Islet of Langerhans (tissue), 1 donor: ENCODE measurements around the gene HLA-DPB1.

ENCODE experiments used
- FAIRE-seq: peaks from one replicate; lab custom pipeline; 2011; peaks lifted over from hg19 to GRCh38; lab: Jason Lieb, UNC

Gene HLA-DPB1

DNA sequence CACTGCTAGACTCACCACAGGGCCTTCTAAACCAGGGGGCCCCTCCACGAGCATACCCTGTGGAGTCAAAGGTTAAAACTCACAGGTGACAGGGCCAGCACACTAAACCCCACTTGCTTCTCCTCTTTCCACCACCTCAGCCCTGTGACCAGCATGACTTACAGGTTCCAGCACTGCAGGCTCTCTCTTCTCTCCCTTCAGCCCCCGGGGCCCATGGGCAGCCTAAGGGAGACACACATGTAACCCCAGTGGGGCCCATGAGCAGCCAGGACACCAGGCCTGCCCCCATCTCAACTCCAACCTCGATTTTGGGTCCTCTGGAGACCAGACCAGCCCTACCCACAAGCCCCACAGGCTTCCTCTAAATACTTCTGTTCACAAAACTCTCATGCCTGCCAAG is 28.0 kb downstream of the HLA-DPB1 start:
- FAIRE-seq = no peak

DNA sequence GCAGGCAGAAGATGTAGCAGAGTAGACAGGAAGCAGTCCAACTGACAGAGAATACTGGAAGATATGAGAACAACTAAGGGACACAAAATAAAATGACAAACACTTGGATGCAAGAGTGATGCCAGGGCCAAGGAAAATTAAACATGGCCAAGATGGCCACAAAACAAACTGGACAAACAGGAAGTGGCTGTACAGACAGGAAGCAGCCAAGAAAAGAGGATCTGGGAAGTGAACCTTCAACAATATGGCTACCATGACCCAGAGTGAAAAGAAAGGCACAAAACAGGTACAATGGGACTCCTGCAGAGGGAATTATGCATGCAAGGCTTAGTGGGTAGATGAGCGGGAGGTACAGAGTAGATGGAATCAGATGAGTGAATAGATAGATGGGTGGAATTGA is 29.1 kb downstream of the HLA-DPB1 start:
- FAIRE-seq = no peak

DNA sequence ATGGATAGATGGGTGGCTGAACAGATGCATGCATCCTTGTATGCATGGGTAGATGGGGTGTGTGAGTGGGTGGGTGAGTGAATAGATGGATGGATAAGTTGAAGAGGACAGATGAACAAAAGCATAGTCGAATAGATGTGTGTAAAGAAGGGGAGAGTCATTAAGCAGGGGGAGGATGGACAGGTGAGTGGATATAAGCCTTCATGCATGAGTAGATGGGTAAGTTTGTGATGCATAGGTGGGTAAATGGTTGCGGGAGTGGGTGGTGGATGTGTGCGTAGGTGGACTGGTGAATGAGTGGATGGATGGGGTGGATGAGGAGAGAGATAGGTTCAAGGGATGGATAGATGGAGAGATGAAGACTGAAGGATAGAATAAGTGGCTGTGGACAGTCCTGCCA is 29.6 kb downstream of the HLA-DPB1 start:
- no peak for FAIRE-seq

DNA sequence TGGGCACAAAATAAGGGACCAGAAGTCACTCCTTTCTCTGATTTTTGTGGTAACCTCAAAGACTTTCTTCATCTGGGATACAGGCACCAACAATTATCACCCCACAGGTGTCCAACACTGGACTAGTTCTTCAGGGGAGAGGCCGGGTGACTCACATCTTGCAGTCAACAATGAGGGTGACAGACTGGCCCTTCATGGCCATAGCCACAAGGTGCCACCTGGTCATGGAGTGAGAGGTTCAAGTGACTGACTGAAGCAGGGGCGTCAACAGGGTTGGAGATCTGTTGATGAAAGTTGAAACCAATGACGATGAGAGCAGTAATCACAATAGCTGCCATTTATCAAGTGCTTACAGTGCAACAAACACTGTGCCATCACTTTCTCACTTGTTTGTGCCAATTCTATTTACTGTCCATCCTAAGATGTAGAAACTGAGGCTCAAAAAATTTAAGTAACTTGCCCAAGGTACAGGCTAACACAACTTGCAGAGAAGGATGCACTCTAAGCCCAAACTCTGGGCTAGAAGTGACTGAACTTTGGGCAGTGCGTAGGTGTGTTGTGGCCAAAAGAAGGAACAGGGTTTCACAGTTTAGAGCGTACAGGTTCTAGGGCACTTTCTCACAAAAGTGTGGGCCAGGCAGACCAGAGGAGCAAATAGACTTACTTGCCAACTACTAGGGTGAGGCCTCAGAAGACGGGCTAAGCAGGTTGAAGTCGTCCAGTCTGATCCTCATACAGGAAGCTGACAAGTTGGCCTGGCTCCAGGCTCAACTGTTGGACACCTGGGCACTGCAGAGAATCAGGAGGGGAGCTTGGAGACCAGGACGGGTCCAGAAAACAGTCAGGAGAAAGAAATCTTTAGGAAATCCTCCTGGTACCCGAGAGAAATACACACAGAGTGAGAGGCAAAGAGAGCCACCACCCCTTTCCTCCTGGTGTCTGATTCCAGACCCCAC is 30.4 kb downstream of the HLA-DPB1 start:
- FAIRE-seq = no peak

DNA sequence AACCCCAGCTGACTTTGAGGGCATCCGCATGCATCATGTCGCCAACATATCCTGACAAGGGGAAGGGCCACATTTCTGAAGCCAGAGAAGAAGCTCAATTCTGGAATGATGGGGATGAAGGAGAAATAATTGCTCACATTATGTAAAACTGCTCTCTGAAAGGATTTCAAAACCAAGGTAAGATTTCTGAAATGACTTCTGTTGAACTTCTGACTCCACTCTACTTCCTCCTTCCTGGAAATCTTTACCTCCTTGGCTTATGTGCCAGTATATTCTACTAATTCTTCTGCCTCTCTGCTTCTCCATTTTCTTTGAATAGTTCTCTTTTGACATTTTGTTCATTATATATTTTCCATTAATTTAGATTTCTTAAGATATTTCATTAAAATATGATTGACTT is 31.9 kb downstream of the HLA-DPB1 start:
- no peak for FAIRE-seq

DNA sequence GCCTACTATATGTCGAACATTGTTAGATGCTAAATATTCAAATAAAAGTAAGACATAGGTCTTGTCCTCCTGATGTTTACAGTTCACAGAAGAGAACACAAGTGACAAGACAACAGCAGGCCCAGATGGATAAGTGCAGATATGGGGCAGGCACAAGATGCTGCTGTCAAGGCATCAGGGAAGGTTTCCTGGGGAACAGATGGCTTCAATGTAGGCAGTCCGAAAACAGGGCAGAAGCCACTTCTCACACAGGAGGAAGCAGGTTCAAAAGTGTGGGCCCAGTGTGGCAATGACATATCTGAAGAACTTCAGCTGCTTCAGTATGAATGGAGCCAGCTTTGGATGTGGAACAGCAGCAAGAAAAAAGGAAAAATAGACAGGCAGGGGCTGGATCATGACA is 32.5 kb downstream of the HLA-DPB1 start:
- no peak for FAIRE-seq

DNA sequence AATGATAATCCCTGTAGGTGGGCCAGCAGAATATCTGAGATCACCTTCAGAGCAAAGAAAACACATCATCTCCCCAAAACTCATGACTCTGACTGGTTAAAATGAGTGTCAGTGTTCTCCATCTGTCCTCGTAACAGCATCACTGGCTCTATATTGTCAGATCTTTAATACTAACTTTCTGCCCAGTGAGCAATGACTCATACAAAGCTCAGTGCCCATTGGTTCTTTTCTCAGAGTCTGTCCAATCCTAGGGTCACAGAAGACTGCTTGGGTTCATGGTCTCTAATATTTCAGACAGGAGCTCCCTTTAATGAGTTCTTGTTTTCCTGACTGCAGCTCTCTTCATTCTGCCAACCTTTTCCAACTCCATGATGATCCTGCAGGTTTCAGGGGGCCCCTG is 36.4 kb downstream of the HLA-DPB1 start:
- FAIRE-seq = peak; percentile 99

DNA sequence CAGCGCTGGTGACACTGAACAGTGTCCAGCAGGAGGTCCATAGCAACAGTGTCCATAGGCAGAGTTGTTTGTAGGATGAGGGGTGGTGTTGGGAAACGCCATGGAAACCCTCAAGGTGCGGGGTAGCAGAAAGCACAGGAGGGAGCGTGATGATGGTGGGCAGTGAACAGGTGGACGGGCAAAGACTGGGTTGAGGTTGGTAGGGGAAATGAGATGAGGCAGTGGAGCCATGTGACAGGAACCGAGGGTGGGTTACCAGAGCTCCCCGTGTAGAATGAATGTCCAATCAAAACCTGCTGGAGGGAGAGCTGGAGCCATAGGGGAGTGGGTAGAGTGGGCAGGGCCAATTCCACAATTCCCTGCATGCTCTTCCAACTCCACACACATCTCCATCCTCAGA is 38.0 kb downstream of the HLA-DPB1 start:
- no peak for FAIRE-seq

DNA sequence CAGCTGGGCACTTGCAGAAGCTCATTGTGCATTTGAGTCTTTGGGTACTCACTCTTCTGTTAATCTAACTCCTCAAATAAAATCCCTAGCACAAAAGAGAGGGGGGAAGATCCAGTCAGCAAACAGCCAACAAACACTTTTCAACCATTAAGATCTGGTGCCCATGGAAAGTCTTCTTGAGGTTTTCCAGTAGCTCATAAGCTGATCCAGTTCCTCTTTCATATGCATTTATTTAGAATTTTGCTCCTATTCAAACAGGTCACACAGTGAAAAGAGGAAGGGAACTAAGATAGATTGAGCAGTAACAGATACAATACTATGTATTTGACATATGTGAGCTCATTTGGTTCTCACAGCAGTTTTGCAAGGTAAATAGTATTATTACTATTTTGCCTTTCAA is 38.6 kb downstream of the HLA-DPB1 start:
- no peak for FAIRE-seq

DNA sequence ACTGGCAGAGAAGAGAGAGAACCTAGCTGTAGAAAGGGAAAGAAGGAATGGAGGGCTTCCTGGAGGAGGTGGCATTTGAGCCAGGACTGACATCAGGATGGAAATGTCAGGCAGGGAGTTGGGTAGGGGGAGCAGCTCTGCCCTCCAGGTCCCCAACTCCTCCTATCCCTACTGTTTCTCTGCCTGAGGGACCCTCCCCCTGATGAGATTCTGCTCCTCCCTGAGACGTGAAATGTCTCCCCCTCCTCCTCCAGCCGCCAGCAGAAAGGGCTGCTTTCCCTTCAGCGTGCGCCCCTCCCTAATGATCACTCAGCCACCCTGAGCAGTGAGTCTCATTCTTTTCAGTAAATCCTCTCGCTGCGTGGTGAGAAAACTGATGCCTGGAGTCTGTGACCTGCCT is 40.6 kb downstream of the HLA-DPB1 start:
- no peak for FAIRE-seq

DNA sequence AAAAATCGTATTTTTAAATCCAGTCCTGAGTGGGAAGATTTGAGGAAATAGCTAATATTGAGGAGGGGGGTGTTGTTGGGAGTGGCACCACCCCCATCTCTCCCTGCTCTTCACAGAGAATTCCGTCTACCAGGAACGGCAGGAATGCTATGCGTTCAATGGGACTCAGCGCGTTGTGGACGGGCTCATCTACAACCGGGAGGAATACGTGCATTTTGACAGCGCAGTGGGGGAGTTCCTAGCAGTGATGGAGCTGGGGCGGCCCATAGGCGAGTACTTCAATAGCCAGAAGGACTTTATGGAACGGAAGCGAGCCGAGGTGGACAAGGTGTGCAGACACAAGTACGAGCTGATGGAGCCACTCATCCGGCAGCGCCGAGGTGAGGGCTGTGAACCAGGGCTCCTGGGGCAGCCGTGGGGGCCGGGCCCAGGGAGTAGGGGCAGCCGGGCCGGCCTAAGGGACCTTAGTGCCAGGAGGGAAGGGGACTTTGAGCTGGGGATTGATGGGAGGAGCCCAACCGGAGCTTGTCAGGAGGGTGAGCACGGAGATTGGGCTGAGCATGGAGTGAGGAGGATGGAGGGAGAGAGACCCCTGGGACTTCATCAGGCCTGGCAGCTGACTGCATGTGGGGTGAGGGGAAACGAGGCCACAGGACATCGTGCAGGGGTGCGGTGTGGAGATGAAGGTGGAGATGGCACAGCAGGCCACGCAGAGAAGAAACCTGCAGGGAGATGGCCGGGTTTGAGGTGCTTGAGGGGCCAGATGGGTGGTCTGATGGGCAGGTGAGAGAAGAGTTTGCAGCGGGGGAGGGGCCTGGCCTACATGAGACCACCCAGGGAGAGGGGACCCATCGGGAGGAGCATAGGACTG is 41.3 kb downstream of the HLA-DPB1 start:
- FAIRE-seq = no peak

DNA sequence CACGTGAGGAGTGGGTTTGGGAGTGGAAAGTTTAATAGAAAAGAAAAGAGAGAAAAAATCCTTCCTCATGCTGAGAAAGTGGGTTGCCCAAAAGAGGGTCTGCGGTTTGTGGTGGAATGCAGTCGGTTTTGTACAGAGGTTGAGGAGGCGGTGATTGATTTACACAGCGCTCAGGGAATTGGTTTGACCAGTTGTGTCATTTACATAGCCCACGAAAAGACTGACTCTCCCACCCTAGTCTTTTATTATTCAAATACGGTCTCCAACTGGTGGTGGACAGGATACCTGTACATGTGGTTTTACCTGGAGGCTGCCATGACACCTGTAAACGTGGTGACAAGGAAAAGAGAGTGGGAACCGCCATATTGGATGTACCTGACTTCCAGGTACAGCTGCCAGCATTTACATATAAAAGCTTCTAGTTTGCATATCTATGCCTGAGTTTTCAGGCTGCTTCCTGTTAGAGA is 42.1 kb downstream of the HLA-DPB1 start:
- no peak for FAIRE-seq

DNA sequence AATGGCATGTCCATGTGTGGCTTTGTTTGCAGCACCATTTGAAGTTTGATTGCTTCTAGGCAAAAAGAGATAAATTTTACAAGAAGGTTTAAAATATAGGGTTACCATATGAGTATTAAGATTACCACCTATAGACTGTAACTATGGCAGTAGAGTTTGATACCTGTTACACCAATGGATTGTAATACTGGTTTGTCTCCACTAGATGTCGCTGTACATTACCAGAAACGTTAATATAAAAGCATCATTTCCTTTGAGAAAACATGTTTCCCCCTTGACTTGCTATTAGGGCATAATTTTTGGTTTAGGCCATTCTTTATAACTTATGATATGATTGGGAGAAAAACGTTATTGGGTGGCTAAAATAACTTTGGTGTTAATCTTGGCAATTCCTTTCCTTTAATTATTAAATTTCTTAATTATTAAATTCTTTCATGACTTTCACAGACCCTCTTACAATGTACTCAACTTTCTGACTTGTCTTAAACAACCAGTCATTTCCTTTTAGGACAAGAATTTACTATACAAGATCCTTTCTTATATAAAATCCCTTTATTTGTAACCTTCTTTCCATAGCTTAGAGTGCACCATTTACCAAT is 42.8 kb downstream of the HLA-DPB1 start:
- FAIRE-seq = peak; percentile 89

DNA sequence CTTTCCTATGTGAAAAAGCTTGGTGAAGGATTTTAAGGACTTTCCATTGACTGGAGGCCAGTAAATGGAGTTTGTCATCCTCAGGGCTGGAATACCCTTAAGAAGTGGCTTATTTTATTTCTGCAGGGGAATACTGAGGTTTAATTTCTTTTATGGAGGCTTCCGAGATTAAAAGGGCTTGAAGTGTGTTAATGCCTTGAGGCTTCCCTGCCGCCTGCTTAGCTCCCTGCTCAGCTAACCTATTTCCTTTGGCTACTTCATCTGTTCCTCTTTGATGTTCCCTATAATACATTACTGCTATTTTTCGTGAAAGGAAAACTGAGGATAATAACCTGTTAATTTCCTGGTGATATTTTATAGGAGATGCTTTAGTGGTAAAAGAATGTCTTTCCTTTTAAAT is 44.2 kb downstream of the HLA-DPB1 start:
- FAIRE-seq = no peak

DNA sequence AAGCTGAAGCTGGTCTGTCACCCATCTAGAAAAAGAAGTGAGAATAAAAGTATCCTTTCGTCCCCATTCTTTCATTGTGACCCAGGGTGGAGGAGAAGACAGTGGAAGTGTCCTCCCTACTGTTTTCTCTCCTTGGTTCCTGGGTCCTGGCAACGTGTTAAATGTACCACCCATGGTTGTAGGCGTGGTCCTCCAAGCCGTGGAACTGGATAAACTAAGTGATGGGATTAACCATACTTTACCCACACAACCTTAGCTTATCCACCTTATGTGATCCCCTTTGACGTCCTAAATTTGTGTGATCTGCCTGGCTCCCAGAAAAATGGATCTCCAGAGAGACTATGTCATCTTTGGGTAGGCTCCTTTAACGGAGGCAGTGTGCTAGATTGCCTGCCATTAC is 47.4 kb downstream of the HLA-DPB1 start:
- no peak for FAIRE-seq

DNA sequence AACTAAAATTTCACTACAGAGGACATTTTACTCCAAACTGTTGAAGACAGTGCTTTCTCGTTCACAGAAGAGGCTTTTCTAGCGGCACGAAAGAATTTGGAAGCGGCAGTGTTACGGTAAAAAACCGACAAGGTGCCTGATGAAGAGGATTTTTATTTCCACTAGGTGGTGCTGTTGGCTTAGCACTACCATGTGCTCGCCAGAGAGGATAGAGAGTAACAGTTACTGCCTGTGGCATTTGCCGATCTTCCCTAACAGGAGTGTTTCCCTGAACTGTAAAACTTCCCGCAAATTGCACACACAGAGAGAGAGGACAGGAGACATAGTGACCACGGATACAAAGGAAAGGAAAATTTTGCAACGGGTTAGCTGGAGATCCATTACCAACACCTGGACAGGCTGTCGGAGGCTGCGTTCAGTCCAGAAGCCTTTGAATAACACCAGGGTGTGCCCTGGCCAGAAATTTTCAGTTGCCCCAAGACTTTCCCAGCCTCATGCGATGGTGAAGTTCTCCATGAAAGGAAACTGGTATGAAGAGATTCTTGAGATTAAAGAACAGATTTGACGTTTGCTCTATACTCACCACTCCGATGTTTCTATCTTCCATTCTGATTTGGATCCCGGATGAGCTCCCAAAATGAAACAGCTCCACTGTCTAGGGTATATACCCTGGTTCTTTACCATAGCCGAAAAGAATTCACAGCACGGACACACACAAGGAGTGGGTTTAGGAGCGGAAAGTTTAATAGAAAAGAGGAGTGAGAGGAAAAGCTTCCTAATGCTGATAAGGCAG is 48.1 kb downstream of the HLA-DPB1 start:
- FAIRE-seq = no peak

DNA sequence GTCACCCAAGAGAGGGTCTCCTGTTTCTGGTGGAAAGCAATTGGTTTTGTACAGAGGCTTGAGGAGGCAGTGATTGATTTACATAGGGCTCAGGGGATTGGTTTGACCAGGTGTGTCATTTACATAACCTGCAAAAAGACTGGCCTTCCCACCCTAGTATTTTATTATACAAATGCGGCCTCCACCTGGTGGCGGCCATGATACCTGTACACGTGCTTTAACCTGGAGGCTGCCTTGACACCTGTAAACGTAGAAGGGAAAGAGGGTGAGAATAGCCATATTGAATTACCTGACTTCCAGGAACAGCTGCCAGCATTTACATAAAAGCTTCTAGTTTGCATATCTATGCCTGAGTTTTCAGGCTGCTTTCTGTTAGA is 48.7 kb downstream of the HLA-DPB1 start:
- no peak for FAIRE-seq

DNA sequence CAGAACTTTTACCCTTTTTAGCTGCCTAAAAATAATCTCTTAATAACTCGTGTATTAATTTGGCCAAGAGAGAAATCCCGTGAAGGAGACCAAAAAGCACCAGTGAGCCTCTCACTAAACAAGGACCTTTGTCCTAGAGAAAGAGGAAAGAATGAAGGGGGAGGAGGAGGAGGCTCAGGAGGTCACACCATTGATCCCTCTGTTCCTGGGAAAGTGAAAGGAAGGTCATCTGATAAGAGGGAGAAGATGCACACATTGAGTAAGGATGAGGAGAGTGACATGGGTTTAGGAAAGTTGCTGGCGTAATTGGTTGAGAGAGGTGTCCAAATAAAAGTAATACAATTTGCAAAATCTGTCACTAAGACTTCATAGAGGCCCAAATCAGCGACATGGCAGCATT is 49.2 kb downstream of the HLA-DPB1 start:
- no peak for FAIRE-seq

DNA sequence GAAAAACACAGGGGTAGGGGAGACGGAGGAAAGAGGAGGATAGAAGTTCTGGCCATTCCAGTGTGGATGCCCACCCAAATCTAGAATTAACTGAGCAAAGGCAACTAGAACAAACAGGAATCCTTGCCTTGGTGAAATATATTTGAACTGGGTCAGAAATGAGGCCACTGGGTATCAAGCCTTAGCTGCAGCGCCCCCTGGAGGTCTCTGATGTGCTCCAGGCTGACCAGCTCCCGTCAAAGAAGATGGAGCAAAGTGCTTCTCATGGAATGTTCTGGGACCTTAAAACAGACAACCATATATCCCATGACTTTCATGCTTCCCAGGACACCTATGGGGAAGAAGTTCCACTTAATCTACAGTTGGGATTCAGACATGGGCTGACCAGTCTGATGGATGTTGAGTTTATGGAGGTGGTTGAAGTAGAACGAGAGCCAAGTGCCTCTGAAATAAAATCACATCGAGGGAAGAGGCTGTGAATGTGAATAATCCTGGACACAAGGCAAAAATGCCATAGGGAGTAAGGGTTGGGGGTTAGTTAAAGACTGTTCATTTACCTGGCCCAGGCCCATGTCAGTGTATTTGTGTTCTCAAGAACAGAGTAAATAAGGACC is 50.4 kb downstream of the HLA-DPB1 start:
- no peak for FAIRE-seq

DNA sequence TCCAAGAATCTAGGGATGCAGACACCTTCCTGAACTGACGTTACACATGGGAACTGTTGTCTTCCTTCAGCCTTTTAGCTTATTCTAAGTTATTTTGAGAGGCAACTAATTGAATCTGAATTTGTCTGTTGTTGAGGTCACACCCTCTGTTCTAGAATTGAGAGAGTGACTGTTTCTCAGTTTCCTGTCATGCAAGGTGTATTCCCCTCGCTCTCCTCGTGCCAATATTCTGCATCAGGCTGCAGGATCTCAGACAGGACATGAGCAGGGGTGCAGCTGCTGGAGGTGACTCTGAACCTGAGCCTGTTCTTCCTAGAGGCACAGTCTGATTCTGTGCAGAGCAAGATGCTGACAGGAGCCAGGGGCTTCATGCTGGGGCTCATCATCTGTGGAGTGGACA is 52.5 kb downstream of the HLA-DPB1 start:
- FAIRE-seq = no peak

DNA sequence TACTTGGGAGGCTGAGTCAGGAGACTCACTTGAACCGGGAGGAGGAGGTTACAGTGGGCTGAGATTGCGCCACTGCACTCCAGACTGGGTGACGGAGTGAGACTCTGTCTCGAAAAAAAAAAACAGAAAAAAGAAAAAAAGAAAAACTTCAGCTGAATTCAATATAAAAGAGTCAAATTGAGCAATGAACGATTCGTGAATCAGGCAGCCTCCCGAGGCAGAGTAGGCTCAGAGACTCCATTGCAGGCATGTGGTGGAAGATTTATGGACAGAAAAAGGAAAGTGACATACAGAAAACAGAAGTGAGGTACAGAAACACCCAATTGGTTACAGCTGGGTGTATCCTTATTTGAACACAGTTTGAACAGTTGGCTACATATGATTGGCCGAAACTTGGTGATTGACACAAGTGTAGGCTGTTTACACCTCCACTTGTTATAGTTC is 56.3 kb downstream of the HLA-DPB1 start:
- no peak for FAIRE-seq
